PC-3 (cell line): Measurements from ENCODE around the gene CHAD. TPM values are rescaled to one million over a fixed set of nuclear protein-coding genes. Genes with fewer than 3 reads are reported as not detected.

ENCODE experiments used
- ATAC-seq: fragments of 200-7000 bp; cut with Tn5 transposase; 2 replicates; pipeline ENCODE4 v1.9.1; 2020; ENCODE audit warnings: mild to moderate bottlenecking, moderate library complexity
- BruUV-seq: library from RNA; stranded (reverse); fragments of 400-500 nt; replicated peaks from 2 replicates; lab custom pipeline; 2021; lab: Mats Ljungman, UMichigan
- CTCF ChIA-PET: fragments of 300-600 bp; sonication (Branson Sonifier 250); formaldehyde crosslinking; loops from one replicate; lab custom pipeline; 2022; ENCODE audit warnings: antibody characterized with exemption; lab: Charles Lee
- POLR2A ChIA-PET: fragments of 300-600 bp; sonication (Branson Sonifier 250); formaldehyde crosslinking; loops from one replicate; lab custom pipeline; 2022; ENCODE audit warnings: antibody characterized with exemption; ENCODE audit not compliant: unreplicated experiment; lab: Charles Lee
- DNase-seq: peaks from one replicate; pipeline ENCODE4 v3.0.0-alpha.2; 2015
- H2AFZ ChIP-seq: fragments of 300-600 bp; sonication (generic); 2 replicates; pipeline ENCODE4 v1.6.0; 2016; ENCODE audit warnings: antibody characterized with exemption, low read length
- H3F3A ChIP-seq: fragments of 300-600 bp; sonication (generic); one replicate; pipeline ENCODE4 v1.6.0; 2017; ENCODE audit warnings: antibody characterized with exemption, low read length, control low read depth, mild to moderate bottlenecking; ENCODE audit not compliant: unreplicated experiment
- H3K27ac ChIP-seq: fragments of 300-600 bp; sonication (generic); 2 replicates; pipeline ENCODE4 v1.5.1; 2016; ENCODE audit warnings: mild to moderate bottlenecking, low read length
- H3K27me3 ChIP-seq: fragments of 300-600 bp; sonication (generic); 2 replicates; pipeline ENCODE4 v1.6.1; 2016; ENCODE audit warnings: low read length, mixed read lengths
- H3K36me3 ChIP-seq: fragments of 300-600 bp; sonication (generic); 2 replicates; pipeline ENCODE4 v1.6.1; 2016; ENCODE audit warnings: low read depth, mixed run types, low read length, mixed read lengths
- H3K4me1 ChIP-seq: fragments of 300-600 bp; sonication (generic); 2 replicates; pipeline ENCODE4 v1.5.1; 2016; ENCODE audit warnings: low read length; ENCODE audit not compliant: insufficient read depth
- H3K4me2 ChIP-seq: fragments of 300-600 bp; sonication (generic); 2 replicates; pipeline ENCODE4 v1.6.0; 2016; ENCODE audit warnings: low read length
- H3K4me3 ChIP-seq: fragments of 300-600 bp; sonication (generic); 2 replicates; pipeline ENCODE4 v1.5.1; 2016; ENCODE audit warnings: mild to moderate bottlenecking, low read length, mixed read lengths
- H3K79me2 ChIP-seq: fragments of 300-600 bp; sonication (generic); 2 replicates; pipeline ENCODE4 v1.6.1; 2017; ENCODE audit warnings: low read length, mixed read lengths
- H3K9ac ChIP-seq: fragments of 300-600 bp; sonication (generic); 2 replicates; pipeline ENCODE4 v1.6.0; 2016; ENCODE audit warnings: mild to moderate bottlenecking, low read length
- H3K9me2 ChIP-seq: fragments of 300-600 bp; sonication (generic); replicated peaks from 2 replicates; pipeline ENCODE4 v1.6.1; 2016; ENCODE audit warnings: mixed run types, low read length, mixed read lengths
- H3K9me3 ChIP-seq: fragments of 300-600 bp; sonication (generic); 2 replicates; pipeline ENCODE4 v1.6.1; 2016; ENCODE audit warnings: low read length, mixed read lengths
- H4K20me1 ChIP-seq: fragments of 300-600 bp; sonication (generic); 2 replicates; pipeline ENCODE4 v1.6.1; 2016; ENCODE audit warnings: low read length, mixed read lengths
- EZH2 ChIP-seq: fragments of 300-600 bp; sonication (generic); IDR thresholded peaks from one replicate; pipeline ENCODE4 v1.6.1; 2017; ENCODE audit warnings: antibody characterized with exemption, mild to moderate bottlenecking, low read length; ENCODE audit not compliant: unreplicated experiment
- EZH2phosphoT487 ChIP-seq: fragments of 300-600 bp; sonication (generic); IDR thresholded peaks from 2 replicates; pipeline ENCODE4 v1.6.1; 2018; ENCODE audit warnings: mild to moderate bottlenecking, antibody characterized with exemption, low read length, borderline replicate concordance
- intact Hi-C: fragments of 100-400 bp; cut with micrococcal nuclease; formaldehyde crosslinking; loops from 2 replicates; pipeline ENCODE4 v1.9.0; 2023
- total RNA-seq: library from RNA; depleted of rRNA; stranded (reverse); fragments of >200 nt; gene quantifications from 2 replicates; pipeline ENCODE4 v1.2.3, GENCODE V29; 2014
- TF ChIP-seq, protein P1 (sequence below): fragments of 300-600 bp; sonication (generic); conservative IDR thresholded peaks from 2 replicates; pipeline ENCODE4 v1.5.1; 2017; ENCODE audit warnings: antibody characterized with exemption, low read depth, mild to moderate bottlenecking, low read length

Gene CHAD
- total RNA-seq, 1 experiment from 2014 or later, result not detected

- H3K36me3 ChIP-seq, result no peaks in the 10 kb centered on the region
- H3K27me3 ChIP-seq, result no peaks in the 10 kb centered on the region
- no TSS peak for BruUV-seq
- H3F3A ChIP-seq, result no peaks in the 10 kb centered on the region
- POLR2A ChIA-PET, result no interaction called here
- no peaks in the 10 kb centered on the region for H3K9me3 ChIP-seq
- H3K4me1 ChIP-seq, result peaks cover 13% of the 10 kb centered on the region
- no peak overlapping the region for H3K4me2 ChIP-seq
- DNase-seq (no peak), ATAC-seq (no peak)
- intact Hi-C loops, result no loop called here
- H3K79me2 ChIP-seq, result no peaks in the 10 kb centered on the region
- no peaks in the 10 kb centered on the region for H3K9me2 ChIP-seq
- TF ChIP-seq, protein P1, sequence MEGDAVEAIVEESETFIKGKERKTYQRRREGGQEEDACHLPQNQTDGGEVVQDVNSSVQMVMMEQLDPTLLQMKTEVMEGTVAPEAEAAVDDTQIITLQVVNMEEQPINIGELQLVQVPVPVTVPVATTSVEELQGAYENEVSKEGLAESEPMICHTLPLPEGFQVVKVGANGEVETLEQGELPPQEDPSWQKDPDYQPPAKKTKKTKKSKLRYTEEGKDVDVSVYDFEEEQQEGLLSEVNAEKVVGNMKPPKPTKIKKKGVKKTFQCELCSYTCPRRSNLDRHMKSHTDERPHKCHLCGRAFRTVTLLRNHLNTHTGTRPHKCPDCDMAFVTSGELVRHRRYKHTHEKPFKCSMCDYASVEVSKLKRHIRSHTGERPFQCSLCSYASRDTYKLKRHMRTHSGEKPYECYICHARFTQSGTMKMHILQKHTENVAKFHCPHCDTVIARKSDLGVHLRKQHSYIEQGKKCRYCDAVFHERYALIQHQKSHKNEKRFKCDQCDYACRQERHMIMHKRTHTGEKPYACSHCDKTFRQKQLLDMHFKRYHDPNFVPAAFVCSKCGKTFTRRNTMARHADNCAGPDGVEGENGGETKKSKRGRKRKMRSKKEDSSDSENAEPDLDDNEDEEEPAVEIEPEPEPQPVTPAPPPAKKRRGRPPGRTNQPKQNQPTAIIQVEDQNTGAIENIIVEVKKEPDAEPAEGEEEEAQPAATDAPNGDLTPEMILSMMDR, result no peak
- no peak for TF ChIP-seq EZH2phosphoT487
- TF ChIP-seq EZH2, result no peak
- no peaks in the 10 kb centered on the region for H4K20me1 ChIP-seq
- no peak overlapping the region for H3K4me3 ChIP-seq
- H2AFZ ChIP-seq, result no peak overlapping the region
- H3K9ac ChIP-seq, result no peak overlapping the region
- CTCF ChIA-PET, result no interaction called here
- no peak overlapping the region for H3K27ac ChIP-seq
Observed at GRCh38 chr17:50492214-50492613, 23.5 kb upstream of the CHAD start.

DNA sequence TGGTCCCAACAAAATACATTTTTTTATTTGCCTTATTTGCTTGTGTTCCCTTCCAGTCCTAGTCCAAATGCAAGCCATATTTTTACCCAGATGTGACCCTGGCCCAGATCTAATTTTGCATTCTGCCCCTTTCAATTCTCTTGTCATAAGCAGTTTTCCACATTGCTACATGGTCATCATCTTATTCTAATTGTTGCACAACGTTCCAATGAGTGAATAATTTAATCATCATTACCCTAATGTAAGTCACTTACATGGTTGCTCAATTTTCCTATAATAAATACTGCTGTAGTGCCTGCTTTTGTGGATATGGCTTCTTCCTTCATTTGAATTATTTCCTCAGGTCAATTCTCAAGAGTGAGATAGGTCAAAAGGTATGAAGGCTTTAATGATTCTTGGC is 22.8 kb upstream of the CHAD start:
- no peak for TF ChIP-seq EZH2phosphoT487
- TF ChIP-seq, protein P1, result no peak
- no peak for TF ChIP-seq EZH2
- no TSS peak for BruUV-seq
- H3F3A ChIP-seq, result no peaks in the 10 kb centered on the region
- H3K27ac ChIP-seq, result no peak overlapping the region
- no peaks in the 10 kb centered on the region for H4K20me1 ChIP-seq
- H3K4me1 ChIP-seq, result peaks cover 15% of the 10 kb centered on the region
- H3K27me3 ChIP-seq, result no peaks in the 10 kb centered on the region
- H3K36me3 ChIP-seq, result no peaks in the 10 kb centered on the region
- ChIA-PET CTCF (interaction anchor here (0.5 kb wide), 1 partner anchor 9 kb away, joined by 6 read pairs; no protein-coding TSS in a partner anchor), POLR2A (no interaction called here)
- DNase-seq (no peak), ATAC-seq (no peak)
- H3K9me2 ChIP-seq, result no peaks in the 10 kb centered on the region
- intact Hi-C loops, result no loop called here
- no peak overlapping the region for H3K4me3 ChIP-seq
- H2AFZ ChIP-seq, result no peak overlapping the region
- no peaks in the 10 kb centered on the region for H3K79me2 ChIP-seq
- no peak overlapping the region for H3K4me2 ChIP-seq
- no peak overlapping the region for H3K9ac ChIP-seq
- H3K9me3 ChIP-seq, result no peaks in the 10 kb centered on the region

GRCh38 chr17:50488880-50489279 is 20.2 kb upstream of the CHAD start:
- no peak overlapping the region for H3K27ac ChIP-seq
- H3K27me3 ChIP-seq, result no peaks in the 10 kb centered on the region
- no peaks in the 10 kb centered on the region for H4K20me1 ChIP-seq
- no peak overlapping the region for H2AFZ ChIP-seq
- no peaks in the 10 kb centered on the region for H3K9me2 ChIP-seq
- ATAC-seq (no peak), DNase-seq (no peak)
- H3K4me3 ChIP-seq, result no peak overlapping the region
- BruUV-seq, result no TSS peak
- no peak overlapping the region for H3K9ac ChIP-seq
- H3K4me1 ChIP-seq, result peaks cover 15% of the 10 kb centered on the region
- ChIA-PET POLR2A (no interaction called here), CTCF (no interaction called here)
- H3K36me3 ChIP-seq, result peaks cover 15% of the 10 kb centered on the region; the same call in 1 of the 2 replicates
- TF ChIP-seq, protein P1, result no peak
- TF ChIP-seq EZH2 (no peak), EZH2phosphoT487 (no peak)
- no peaks in the 10 kb centered on the region for H3F3A ChIP-seq
- H3K4me2 ChIP-seq, result no peak overlapping the region
- H3K79me2 ChIP-seq, result no peaks in the 10 kb centered on the region
- H3K9me3 ChIP-seq, result no peaks in the 10 kb centered on the region
- intact Hi-C loops, result no loop called here
